GM10266 (cell line): ENCODE measurements around the gene TRA2A.

ENCODE experiments used
- DNase-seq: peaks from one replicate; pipeline ENCODE4 v3.0.0; 2012; ENCODE audit errors: extremely low spot score
- CTCF ChIP-seq: IDR thresholded peaks from 2 replicates; pipeline ENCODE4 v1.5.1; 2012; ENCODE audit warnings: mild to moderate bottlenecking, low read depth; ENCODE audit not compliant: control insufficient read depth, insufficient read depth; ENCODE audit errors: missing control alignments

Gene TRA2A

DNA sequence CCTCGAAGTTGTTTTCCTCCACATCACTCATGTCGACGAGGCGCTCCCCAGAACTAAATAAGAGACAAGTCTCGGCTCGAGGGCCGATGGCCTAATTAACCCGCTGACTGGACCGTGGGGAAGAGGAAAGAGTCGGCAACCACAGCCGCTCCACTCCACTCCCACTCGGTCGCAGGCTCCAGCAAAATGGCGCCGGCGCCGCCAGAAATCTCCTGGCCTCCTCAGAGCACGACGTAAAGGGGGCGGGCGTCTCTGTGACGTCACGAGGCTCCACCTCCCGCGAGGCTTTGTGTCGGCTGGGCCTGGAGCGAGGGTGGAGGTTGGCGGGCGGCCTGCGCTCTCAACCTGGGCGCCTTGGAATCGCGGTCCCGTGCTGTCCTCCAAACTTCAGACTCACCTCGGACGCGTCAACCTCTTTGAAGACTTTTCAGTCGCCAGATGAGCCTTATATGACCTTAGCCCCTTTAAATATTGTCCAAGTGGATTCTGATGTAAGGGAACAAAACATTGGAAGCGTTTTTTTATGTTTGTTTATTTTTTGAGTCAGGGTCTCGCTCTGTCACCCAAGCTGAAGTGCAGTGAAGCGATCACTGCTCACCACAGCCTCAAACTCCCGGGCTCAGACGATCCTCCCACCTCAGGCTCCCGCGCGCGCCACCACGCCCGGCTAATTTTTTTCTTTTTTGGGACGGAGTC lies at the start of gene TRA2A:
Gene TRA2A (minus strand): TSS at position 188 of the 696 bp plus-strand sequence. CDS start 157 bp downstream, at position 31.
- peak; percentile 88 for DNase-seq
- no peak for TF ChIP-seq CTCF

DNA sequence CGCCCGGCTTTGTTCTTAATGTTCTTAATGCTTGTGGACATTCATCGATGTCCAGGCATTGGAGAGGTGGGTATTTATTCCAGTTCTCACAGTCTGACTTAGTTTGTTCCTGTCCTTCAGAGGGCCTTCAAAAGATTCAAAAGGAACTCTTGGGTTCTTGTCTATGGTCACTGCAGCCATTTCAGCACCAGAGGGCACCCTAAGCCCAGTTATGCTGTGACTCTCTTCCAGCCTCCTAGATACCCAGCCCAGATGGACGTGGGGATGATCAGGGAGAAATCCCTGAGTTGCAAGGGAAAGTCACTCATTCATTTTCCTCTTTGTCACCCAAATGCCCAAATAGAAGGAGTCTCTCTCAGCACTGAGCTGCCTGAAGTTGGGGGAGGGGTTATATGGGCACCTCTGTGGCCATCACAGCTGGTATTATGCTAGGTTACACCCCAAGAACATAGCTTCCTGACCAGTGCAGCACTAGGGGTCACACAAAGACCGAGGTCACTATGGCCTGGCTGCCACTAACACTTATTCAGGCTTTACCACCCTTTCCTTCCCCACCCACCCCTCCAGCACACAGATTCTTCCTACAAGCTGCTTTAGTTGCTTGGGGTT lies 38.9 kb upstream of the TRA2A start:
- peak; percentile 78 for DNase-seq
- peak; percentile 91 for TF ChIP-seq CTCF

DNA sequence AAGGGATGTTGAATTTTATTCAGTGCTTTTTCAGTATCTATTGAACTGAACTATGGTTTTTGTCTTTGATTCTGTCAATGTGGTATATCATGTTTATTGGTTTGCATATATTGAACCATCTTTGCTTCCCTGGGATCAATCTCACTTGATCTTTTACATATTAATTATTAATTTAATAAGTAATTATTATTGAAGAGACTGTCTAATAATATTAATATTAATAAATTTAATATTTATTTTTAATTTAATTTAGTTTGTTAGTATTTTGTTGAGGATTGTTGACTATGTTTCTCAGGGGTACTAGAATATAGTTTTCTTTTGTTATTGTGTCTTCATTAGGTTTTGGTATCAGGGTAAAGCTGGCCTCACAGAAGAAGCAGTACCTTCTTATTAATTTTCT lies 26.5 kb upstream of the TRA2A start:
- TF ChIP-seq CTCF: no peak
- no peak for DNase-seq

DNA sequence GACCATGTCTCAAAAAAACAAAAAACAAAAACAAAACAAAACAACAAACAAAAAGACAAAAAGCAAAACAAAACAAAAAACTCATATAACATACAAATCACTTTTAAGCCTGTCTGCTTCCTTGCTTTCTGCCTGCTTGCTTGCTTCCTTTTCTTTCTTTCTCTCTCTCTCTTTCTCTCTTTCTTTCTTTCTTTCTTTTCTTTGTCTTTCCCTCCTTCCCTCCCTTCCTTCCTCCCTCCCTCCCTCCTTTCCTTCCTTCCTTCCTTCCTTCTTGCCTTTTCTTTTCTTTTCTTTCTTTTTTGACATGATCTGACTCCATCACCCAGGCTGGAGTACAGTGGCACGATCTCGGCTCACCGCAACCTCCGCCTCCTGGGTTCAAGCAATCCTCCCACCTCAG lies 15.9 kb upstream of the TRA2A start:
- DNase-seq: no peak
- no peak for TF ChIP-seq CTCF

DNA sequence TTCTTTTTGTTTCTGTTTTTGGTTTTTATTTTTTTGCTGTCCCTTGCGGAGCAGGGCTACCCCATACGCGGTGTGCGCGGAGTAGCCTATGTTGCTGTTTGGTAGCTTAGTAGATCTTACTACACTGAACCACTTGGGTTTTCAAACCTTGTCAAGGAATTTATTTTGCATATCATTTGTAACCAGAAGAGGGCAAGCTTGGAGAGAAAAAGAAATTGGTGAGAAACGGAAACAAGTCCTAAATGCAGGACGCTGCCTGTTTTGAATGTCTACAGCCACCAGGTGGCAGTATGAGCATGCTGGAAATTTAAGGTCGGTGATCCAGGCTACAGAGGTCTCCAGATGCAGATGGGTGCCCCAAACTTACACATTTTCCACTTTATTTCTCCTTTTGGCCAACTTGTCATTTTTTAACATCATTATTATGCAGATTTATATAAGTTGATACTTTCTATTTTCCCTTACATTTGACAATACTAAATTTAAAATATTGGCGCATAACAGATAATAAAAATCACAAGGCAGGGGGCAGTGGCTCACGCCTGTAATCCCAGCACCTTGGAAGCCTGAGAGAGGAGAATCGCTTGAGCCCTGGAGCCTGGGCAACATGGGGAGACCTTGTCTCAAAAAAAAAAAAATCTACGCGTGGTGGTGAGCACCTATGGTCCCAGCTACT lies 15.3 kb upstream of the TRA2A start:
- peak; percentile 73 for DNase-seq

GRCh38 chr7:23545493-23545892 lies 13.7 kb upstream of the TRA2A start:
- TF ChIP-seq CTCF: no peak

More for the DNA sequence above, 15.3 kb upstream of the TRA2A start:
- peak; percentile 94 for TF ChIP-seq CTCF

More at GRCh38 chr7:23545493-23545892, 13.7 kb upstream of the TRA2A start:
- DNase-seq: no peak
